ENCODE results near the gene ITGB6.

- TF ChIP-seq CTCF (IDR thresholded peaks at IDR 0.05 in 4 of 5, conservative IDR thresholded peaks at IDR 0.05 in 1 of 5) (no peak), POLR2A (IDR thresholded peaks at IDR 0.05) (no peak)
These were observed 45.6 kb upstream of the ITGB6 start for GRCh38 chr2:160245614-160246155.
